Stromal cell of bone marrow (primary cell): Measurements from ENCODE around the gene PRKCB.

Experiments
- DNase-seq: peaks from one replicate; pipeline ENCODE4 v3.0.0-alpha.2; 2012; ENCODE audit warnings: low read depth

PRKCB gene

DNA sequence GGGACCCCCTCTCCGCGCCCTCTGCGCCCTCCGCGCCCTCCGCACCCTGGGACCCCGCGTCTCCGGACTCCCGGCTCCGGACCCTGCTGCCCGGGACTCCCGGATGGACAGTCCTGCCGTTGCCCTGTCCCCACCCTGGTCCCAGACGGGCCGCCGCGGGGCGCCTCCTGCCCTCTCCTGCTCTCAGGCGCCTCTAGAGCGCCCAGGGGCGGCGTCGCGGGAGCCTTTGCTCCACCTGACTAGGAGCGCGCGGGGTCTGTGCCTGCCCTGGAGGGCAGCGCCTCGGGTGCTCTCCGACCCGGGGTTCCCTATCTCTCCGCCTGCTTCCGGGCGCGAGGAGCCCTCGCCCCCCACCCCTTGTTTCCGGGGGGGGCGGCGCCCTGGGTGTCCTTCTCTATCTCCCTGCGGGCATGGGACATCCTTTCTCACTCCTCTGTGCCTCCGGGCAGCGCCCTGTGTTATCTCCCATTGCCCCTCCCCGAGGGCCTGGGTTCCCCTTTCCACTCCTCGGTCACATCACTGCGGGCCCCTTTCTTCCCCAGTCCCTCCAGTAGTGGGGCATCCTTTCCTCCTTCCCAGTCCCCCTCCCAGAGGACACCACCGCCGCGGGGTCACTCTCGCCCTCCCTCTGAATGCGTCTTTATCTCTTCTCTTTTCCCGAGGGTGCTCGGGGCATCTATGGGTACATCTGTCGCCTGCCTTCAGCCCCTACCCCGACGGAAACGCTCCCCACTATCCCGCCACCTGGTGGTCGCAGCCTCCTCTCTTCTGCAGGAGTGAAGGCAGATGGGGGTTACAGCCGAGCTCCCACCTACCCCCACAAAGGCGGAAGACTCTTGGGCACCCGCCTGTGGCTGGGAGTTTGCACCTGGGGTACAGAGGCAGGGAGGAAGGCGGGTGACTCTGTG is 875 bp downstream of the PRKCB start:
- no peak for DNase-seq

GRCh38 chr16:23837553-23838308 is 1.9 kb downstream of the PRKCB start:
- no peak for DNase-seq

DNA sequence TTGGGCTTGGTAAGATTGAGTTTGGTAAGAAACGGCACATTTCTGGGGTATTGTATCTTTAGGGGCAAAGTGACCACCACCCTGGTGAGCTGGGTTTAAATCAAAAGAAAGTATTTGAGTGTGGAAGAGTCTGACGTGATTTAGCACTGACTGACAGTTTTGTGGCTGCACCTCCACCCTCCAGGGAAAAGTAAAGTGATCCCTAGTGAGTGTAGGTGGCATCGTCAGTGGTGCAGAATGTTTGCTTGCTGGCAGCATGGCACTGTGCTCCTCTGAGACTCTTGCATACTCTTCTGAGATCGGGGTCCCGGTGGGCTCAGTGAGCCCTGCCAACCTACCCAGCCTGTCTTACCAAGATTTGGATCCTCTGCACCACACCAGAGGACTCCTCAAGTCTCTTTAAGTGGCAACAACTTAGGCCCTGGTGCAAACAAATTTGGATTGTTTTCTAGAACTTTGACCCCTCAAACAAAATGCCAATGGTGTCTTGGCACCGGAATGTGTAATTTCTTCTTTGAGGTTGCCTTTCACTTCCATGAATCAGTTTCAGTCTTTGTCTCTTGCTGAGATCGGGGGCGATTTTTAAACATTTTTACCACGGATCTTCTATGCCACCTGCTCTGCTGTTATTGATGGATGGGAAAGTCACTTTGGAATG is 2.8 kb downstream of the PRKCB start:
- DNase-seq = no peak

- DNase-seq = no peak
These were observed 4.5 kb downstream of the PRKCB start for GRCh38 chr16:23840310-23840709.

- no peak for DNase-seq
These were observed 6.4 kb downstream of the PRKCB start for GRCh38 chr16:23842137-23842600.

- no peak for DNase-seq
These were observed 7.4 kb downstream of the PRKCB start for GRCh38 chr16:23843143-23843542.

GRCh38 chr16:23847251-23847650 is 11.5 kb downstream of the PRKCB start:
- DNase-seq = no peak

DNA sequence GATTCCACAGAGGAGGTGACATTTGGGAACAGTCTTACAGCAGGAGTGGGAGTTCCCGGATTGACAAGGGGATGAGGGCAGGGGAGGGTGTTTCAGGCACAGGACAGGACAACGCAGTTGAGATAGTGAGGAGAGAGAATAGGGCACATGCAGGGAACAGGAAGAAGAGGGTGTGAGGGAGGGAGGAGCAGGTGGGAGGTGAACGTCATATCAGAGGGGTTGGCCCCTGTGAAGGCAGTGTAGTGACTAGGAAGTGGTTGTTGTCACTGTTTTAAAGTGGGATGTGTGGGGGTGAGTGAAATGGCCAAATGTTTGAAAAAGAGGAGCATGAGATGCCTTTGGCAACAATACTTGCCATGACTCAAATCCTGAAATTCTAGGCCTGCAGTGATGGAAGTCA is 12.2 kb downstream of the PRKCB start:
- DNase-seq = no peak

GRCh38 chr16:23848958-23849357 is 13.2 kb downstream of the PRKCB start:
- DNase-seq = no peak

DNA sequence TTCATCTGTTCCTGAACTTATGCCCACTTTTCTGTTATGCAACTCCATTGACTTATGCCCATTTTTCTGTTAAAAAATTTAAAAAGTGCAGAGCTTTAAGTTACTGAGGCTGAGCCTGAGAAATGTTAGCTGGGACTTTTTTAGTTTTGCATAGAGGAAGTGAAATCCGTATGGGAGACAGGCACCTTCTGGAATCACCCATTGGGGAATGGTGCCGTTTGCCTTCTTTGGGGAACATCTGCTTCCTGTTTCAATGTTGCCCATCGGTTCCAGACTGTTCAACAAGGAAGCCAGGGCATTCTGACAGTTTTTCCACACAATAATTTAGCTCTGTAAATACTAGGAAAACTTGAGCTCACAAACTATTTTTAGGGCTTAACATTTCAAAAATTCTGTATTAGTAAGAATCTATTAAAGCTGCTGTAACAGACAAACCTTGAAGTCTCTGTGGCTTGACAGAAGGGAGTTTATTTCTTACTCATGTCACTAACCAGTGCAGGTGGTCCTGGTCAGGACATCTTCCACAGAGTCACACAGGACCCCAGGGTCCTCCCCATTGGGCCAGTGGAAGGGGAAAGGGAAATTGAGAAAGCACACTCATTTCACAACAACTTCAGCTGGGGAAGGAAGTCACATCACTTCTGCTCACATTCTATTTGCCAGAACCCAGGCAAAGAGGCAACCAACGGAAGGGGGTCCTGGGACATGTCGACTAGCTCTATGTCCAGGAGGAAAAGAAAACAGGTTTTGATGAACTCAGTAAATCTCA is 17.2 kb downstream of the PRKCB start:
- no peak for DNase-seq

GRCh38 chr16:23855010-23855409 is 19.2 kb downstream of the PRKCB start:
- DNase-seq = no peak

- DNase-seq = no peak
These were observed 20.5 kb downstream of the PRKCB start for GRCh38 chr16:23856251-23856709.

DNA sequence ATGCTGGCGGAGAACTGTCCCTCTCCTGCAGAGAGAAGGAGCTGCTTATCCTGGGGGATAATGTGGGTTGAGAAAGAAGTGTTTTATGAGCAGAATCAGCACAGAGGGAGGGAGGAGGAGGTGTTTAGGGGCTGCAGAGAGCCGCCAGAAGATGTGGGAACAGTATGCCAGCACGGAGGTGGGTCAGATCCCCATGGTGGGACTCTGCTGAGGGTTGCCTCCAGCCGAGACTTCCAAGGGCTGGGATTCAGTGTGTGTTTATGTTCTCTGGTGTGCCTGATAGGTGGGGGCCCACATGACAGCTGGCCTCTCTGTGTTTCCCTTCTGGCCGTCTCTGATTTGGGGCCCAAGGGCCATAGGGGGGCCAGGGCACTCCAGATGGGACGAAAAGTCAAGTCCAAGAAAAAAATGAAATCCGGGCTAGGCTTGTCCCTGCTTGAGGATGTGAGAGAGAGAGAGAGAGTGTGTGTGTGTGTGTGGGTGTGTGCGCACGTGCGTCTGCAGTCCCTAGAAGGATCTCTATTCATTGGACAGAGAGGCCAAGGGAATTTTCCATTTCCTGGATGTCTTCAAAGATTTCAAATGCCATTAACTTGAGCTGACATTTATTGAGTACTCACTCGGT is 21.6 kb downstream of the PRKCB start:
- no peak for DNase-seq

GRCh38 chr16:23857881-23858269 is 22.1 kb downstream of the PRKCB start:
- DNase-seq = no peak

DNA sequence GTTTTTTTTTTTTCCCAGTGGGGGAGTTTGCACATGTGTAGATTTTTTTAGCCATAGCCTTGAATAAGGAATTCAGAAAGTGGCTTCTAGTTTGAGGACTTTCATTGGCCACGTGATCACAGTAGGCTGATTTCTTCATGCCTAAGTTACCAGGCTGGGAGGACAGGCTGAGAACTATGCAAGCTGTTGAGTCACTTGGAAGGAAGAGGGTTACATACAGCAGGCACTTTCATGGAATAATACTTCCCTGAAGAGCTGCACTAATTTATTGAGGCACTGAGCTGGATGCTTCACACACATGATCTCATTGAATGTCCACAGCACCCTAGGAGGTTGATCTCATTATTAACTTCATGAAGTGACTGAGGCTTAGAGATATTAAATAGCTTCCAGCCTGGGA is 22.8 kb downstream of the PRKCB start:
- no peak for DNase-seq

- DNase-seq = no peak
These were observed 24.0 kb downstream of the PRKCB start for GRCh38 chr16:23859713-23860269.

DNA sequence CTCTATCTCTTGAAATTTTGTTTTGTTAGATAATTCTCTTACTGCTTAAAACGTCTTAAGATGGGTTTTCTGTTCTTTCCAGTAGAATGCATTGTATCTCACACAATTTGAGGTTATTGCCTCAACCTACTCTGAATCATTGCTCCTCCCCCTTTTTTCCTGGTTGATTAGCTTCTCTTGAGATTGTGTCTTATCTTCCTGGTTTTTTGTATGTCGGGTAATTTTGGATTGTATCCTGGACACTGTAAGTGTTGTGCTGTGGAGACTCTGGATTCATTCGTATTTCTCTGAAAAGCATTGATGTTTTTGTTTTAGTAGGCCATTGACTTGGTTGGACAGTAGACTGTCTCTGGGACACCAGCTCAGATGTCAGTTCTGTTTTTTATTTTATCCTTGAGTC is 26.1 kb downstream of the PRKCB start:
- no peak for DNase-seq

DNA sequence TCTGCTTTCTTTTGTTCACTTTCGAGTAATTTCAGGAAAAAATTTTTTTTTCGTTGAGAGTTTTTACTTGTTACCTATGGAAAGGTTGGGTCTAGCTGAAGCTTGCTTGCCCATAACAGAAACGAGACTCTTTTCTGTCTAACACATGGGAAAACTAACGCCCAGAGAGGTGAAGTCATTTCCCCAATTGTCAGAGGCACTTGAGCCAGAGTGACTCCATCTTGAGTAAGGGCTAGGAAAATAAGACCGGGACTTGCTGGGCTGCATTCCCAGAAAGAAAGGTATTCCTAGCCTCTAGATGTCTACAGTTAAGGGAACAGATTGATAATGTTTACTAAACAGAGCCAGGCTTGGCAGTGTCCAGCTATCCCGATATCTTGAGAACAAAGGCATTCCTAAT is 26.8 kb downstream of the PRKCB start:
- DNase-seq = no peak

DNA sequence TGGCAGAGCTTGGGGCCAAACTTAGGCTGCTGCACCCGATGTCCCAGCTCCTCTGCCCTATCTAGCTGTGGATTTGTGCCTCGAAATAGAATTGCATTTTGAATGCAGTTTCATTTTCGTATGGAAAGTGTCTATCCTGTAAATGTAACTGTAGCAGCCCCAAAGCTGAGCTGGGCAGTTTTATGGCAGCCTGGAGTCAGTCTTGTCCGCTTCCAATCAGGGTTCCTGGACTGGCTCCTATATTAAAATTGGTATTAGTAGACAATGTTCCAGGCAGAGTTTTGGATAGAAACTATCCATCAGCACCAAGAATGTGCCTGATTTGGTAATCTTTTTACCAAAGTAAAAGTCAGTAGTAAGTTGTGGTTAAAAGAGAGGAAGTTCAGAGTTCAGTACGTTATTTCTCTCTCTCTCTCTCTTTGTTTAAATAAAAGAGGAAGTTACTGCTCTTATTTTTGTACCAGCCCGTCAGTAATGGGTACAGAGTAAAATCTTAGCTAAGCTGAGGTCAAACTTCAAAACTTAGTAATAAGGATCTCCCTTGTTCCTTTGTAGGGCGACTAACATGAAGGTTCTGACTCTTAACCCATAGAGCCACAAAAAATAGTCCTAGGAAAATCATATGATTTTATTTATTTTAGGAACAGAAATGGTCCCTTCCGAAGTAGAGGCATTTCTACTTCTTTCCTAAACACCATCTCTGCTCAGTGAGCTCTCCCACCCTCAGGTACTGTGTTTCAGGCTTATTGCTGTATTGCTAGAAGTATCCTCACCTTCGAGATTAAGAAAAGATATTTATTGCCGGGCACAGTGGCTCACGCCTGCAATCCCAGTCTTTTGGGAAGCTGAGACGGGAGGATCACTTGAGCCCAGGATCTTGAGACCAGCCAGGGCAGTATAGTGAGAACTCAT is 28.0 kb downstream of the PRKCB start:
- DNase-seq = no peak

DNA sequence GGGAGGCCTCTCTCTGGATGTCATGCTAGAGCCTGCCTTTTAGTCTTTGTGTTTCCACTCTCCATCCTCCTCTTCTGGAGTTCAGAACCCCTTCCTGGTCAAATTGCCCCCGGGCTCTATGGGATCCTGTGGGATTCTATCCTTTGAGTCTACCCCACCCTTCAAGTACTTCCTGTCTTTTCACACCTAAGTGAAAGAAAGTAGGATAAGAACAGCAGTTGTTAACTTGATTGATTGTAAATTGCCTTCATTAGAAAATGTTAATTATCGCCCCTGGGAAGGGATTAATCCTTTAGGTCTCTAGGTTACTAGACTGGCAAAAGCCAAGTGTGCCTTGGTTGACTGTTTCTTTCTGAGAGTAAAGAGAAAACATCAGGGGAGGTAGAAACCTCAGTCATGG is 30.1 kb downstream of the PRKCB start:
- DNase-seq = no peak
